Measurements from ENCODE around the gene SERTAD3.
A peak's percentile ranks its signal among the peaks of the same experiment; 100 is the strongest.

The SERTAD3 gene

GRCh38 chr19:40424637-40425449 is 19.3 kb downstream of the SERTAD3 start:
- Histone ChIP-seq H3K9me3 (ENCODE audit: low read depth, low read length) (no peaks in the 10 kb centered on the region), H3K9ac (ENCODE audit: insufficient read length) (peak overlapping the region; percentile 80), H3K27ac (peak overlapping the region; percentile 78; the same call in 1 of the 2 replicates), H3K36me3 (ENCODE audit: insufficient read depth, low read length) (peaks cover 6% of the 10 kb centered on the region; the same call in 1 of the 2 replicates), H3K4me3 (peak overlapping the region; percentile 92)
- DNase-seq (ENCODE audit: low read depth, low spot score), result no peak
- TF ChIP-seq FOXP2 (optimal IDR thresholded peaks at IDR 0.05; ENCODE audit: control extremely low read depth, extremely low read length, insufficient read depth) (no peak), POLR2AphosphoS5 (IDR thresholded peaks at IDR 0.05; ENCODE audit: borderline replicate concordance, low read depth, low read length) (no peak), EZH2 (IDR thresholded peaks at IDR 0.05) (no peak)

GRCh38 chr19:40423938-40424337 is 20.2 kb downstream of the SERTAD3 start:
- no peak overlapping the region for H3K4me3 ChIP-seq
- H3K27ac ChIP-seq, result no peak overlapping the region
- H3K36me3 ChIP-seq (ENCODE audit: insufficient read depth, low read length), result peaks cover 6% of the 10 kb centered on the region; the same call in 1 of the 2 replicates
- H3K9ac ChIP-seq (ENCODE audit: insufficient read length), result no peak overlapping the region
- H3K9me3 ChIP-seq (ENCODE audit: low read depth, low read length), result no peaks in the 10 kb centered on the region
- DNase-seq (ENCODE audit: low read depth, low spot score), result no peak
- TF ChIP-seq FOXP2 (optimal IDR thresholded peaks at IDR 0.05; ENCODE audit: control extremely low read depth, extremely low read length, insufficient read depth) (no peak), POLR2AphosphoS5 (IDR thresholded peaks at IDR 0.05; ENCODE audit: borderline replicate concordance, low read depth, low read length) (no peak), EZH2 (IDR thresholded peaks at IDR 0.05) (no peak)

- Histone ChIP-seq H3K27ac (peak overlapping the region; percentile 14), H3K9me3 (ENCODE audit: low read depth, low read length) (no peaks in the 10 kb centered on the region), H3K9ac (ENCODE audit: insufficient read length) (no peak overlapping the region), H3K4me3 (no peak overlapping the region), H3K36me3 (ENCODE audit: insufficient read depth, low read length) (peaks cover 6% of the 10 kb centered on the region; the same call in 1 of the 2 replicates)
- TF ChIP-seq FOXP2 (optimal IDR thresholded peaks at IDR 0.05; ENCODE audit: control extremely low read depth, extremely low read length, insufficient read depth) (no peak), POLR2AphosphoS5 (IDR thresholded peaks at IDR 0.05; ENCODE audit: borderline replicate concordance, low read depth, low read length) (no peak), EZH2 (IDR thresholded peaks at IDR 0.05) (no peak)
- DNase-seq (ENCODE audit: low read depth, low spot score), result no peak
Measured at GRCh38 chr19:40422748-40423566, 21.2 kb downstream of the SERTAD3 start.

GRCh38 chr19:40421993-40422747 is 22.0 kb downstream of the SERTAD3 start:
- peaks cover 6% of the 10 kb centered on the region; the same call in 1 of the 2 replicates for H3K36me3 ChIP-seq (ENCODE audit: insufficient read depth, low read length)
- no peak overlapping the region for H3K9ac ChIP-seq (ENCODE audit: insufficient read length)
- H3K4me3 ChIP-seq, result no peak overlapping the region
- TF ChIP-seq POLR2AphosphoS5 (IDR thresholded peaks at IDR 0.05; ENCODE audit: borderline replicate concordance, low read depth, low read length) (no peak), EZH2 (IDR thresholded peaks at IDR 0.05) (no peak), FOXP2 (optimal IDR thresholded peaks at IDR 0.05; ENCODE audit: control extremely low read depth, extremely low read length, insufficient read depth) (no peak)
- H3K27ac ChIP-seq, result peak overlapping the region; percentile 14
- H3K9me3 ChIP-seq (ENCODE audit: low read depth, low read length), result no peaks in the 10 kb centered on the region
- no peak for DNase-seq (ENCODE audit: low read depth, low spot score)

GRCh38 chr19:40420766-40421765 is 23.1 kb downstream of the SERTAD3 start:
- peak overlapping the region; percentile 83 for H3K27ac ChIP-seq
- peak; percentile 85 for TF ChIP-seq POLR2AphosphoS5 (IDR thresholded peaks at IDR 0.05; ENCODE audit: borderline replicate concordance, low read depth, low read length)
- no peak for TF ChIP-seq EZH2 (IDR thresholded peaks at IDR 0.05)
- DNase-seq (ENCODE audit: low read depth, low spot score), result no peak

GRCh38 chr19:40420451-40420765 is 23.7 kb downstream of the SERTAD3 start:
- H3K9ac ChIP-seq (ENCODE audit: insufficient read length), result no peak overlapping the region
- TF ChIP-seq FOXP2 (optimal IDR thresholded peaks at IDR 0.05; ENCODE audit: control extremely low read depth, extremely low read length, insufficient read depth), result no peak
- no peak for TF ChIP-seq POLR2AphosphoS5 (IDR thresholded peaks at IDR 0.05; ENCODE audit: borderline replicate concordance, low read depth, low read length)
- TF ChIP-seq EZH2 (IDR thresholded peaks at IDR 0.05), result no peak
- no peak overlapping the region; the same call in 1 of the 2 replicates for H3K27ac ChIP-seq
- peaks cover 6% of the 10 kb centered on the region; the same call in 1 of the 2 replicates for H3K36me3 ChIP-seq (ENCODE audit: insufficient read depth, low read length)
- H3K9me3 ChIP-seq (ENCODE audit: low read depth, low read length), result no peaks in the 10 kb centered on the region
- peak overlapping the region; percentile 85 for H3K4me3 ChIP-seq
- DNase-seq (ENCODE audit: low read depth, low spot score), result no peak

More at GRCh38 chr19:40420766-40421765, 23.1 kb downstream of the SERTAD3 start:
- H3K36me3 ChIP-seq (ENCODE audit: insufficient read depth, low read length), result peaks cover 6% of the 10 kb centered on the region; the same call in 1 of the 2 replicates
- no peaks in the 10 kb centered on the region for H3K9me3 ChIP-seq (ENCODE audit: low read depth, low read length)
- H3K4me3 ChIP-seq, result peak overlapping the region; percentile 85
- peak overlapping the region; percentile 75 for H3K9ac ChIP-seq (ENCODE audit: insufficient read length)

- no peaks in the 10 kb centered on the region for H3K9me3 ChIP-seq (ENCODE audit: low read depth, low read length)
- H3K36me3 ChIP-seq (ENCODE audit: insufficient read depth, low read length), result peaks cover 6% of the 10 kb centered on the region; the same call in 1 of the 2 replicates
- no peak for TF ChIP-seq POLR2AphosphoS5 (IDR thresholded peaks at IDR 0.05; ENCODE audit: borderline replicate concordance, low read depth, low read length)
- no peak for TF ChIP-seq FOXP2 (optimal IDR thresholded peaks at IDR 0.05; ENCODE audit: control extremely low read depth, extremely low read length, insufficient read depth)
- no peak for TF ChIP-seq EZH2 (IDR thresholded peaks at IDR 0.05)
- no peak overlapping the region for H3K27ac ChIP-seq
- H3K4me3 ChIP-seq, result no peak overlapping the region
- DNase-seq (ENCODE audit: low read depth, low spot score), result no peak
- H3K9ac ChIP-seq (ENCODE audit: insufficient read length), result no peak overlapping the region
Measured at GRCh38 chr19:40419780-40420179, 24.4 kb downstream of the SERTAD3 start.

Data from SK-N-MC (cell line).